Hematopoietic multipotent progenitor cell treated with erythropoietin and hydrocortisone succinate and interleukin-3 and kit ligand, for 4 days (in vitro differentiated cells): ENCODE data around the gene CSPG4.
A peak's percentile ranks its signal among the peaks of the same experiment; 100 is the strongest.
"Not testable (repeated sequence)": the region's sequence is repeated elsewhere in the genome, so short reads cannot be mapped to it uniquely, and the experiment has no call there.

Source experiments
- DNase-seq: peaks from one replicate; pipeline ENCODE4 v3.0.0-alpha.2; 2015

CSPG4 gene

DNA sequence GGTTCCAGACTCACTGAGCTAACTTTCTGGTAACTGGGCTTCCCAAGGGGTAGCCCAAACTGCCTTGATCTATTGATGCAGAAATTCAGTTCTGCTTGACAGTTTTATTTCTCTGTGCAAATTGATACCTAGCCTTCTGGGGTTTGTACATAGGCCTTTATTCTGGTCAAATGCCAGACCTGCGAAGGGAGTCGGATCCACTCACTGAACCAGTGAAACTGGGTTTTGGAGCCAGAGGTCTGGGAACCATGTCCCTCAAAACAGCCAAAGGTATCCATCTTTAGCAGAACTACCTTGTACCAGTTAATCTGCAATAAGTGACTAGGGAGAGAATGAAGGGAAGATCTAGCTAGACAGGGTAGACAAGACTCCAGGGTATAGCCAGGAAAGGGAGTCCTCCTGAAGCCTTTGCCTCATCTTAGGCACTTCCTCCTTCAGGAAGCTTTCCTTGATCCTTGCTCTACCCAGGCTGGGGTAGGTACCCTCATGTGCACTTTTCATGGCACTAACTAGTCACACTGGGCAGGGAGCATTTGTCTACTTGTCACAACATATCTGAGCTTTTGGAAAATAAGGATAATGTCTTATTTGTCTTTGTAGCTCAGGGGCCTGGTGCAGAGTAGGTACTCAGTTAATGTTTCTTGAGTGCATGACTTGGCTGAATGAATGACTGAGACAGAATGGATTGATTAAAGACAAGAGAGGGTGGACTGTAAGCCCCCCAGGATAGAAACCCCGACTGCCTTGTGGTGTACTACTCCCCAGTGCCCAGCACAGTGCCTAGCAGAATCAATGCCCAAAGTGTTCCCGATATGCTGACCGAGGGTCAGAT, 66.3 kb downstream of the CSPG4 start:
- no peak for DNase-seq

DNA sequence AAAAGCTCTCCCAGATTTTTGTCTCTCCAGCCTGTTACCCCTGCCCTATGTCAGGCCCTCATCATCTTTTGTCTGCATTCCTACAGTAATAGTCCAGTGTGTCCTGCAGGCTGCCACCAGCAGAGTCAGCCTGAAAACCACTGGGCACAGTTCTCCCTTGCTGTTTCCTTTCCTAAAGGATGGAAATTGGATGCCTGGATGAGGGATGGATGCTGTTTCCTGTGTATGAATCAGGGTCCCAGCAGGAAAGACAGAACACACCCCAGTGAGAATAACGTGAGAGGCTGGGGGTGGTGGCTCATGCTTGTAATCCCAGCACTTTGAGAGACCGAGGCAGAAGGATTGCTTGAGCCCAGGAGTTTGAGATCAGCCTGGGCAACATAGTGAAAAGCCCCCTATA, 68.3 kb downstream of the CSPG4 start:
- DNase-seq: no peak

DNA sequence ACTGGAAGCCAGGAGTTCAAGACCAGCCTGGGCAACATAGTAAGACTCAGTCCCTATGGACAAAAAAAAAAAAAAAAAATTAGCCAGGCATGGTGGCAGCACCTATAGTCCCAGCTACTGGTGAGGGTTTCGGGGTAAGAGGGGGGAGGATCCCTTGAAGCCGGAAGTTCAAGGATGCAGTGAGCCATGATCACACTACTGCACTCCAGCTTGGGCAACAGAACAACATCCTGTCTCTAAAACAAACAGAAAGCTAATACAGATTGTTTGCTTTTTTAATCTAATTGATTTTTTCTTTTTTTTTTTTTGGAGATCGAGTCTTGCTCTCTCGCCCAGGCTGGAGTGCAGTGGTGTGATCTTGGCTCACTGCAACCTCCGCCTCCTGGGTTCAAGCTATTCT, 71.0 kb downstream of the CSPG4 start:
- DNase-seq: no peak

DNA sequence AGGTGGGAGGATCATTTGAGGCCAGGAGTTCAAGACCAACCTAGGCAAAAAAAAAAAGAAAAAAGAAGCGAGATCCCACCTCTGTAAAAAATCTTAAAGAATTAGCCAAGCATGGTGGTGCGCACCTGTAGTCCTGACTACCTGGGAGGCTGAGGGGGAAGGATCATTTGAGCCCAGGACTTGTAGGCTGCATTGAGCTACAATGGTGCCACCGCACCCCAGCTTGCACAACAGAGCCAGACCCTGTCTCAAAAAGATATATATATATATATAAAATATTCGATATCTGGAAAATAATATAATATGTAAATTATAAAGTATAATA, 71.5 kb downstream of the CSPG4 start:
- no peak for DNase-seq

DNA sequence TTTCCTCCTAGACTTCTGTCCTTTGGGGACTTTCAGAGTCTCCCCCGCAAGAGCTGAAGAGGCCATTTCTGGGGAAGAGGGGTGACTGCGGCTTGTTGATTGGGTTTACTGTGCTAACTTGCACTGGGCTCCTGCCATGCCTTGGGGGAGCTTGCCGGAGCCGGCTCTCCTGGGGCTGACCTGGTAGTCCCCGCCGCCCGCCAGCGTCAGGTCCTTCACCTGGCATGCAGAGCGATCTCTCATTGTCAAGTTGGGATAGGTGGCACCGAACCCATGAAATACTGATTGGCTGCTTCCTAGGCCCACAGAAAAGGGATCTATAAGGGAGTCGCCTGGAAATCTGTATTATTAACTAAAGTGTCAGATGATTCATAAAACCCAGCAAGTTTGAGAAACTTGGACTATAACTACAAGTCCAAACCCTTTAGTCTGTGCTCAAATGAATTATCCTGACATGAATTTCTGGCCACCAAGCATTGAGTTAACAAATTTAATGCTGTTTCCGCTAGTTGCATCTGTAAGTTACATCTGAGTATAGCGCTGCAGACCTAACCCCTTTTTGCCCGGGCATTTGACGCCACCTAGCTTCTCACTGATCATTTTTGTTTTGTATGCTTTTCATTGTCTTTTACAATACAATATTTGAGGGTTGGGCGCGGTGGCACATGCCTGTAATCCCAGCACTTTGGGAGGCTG, 72.0 kb downstream of the CSPG4 start:
- peak; percentile 93 for DNase-seq

DNA sequence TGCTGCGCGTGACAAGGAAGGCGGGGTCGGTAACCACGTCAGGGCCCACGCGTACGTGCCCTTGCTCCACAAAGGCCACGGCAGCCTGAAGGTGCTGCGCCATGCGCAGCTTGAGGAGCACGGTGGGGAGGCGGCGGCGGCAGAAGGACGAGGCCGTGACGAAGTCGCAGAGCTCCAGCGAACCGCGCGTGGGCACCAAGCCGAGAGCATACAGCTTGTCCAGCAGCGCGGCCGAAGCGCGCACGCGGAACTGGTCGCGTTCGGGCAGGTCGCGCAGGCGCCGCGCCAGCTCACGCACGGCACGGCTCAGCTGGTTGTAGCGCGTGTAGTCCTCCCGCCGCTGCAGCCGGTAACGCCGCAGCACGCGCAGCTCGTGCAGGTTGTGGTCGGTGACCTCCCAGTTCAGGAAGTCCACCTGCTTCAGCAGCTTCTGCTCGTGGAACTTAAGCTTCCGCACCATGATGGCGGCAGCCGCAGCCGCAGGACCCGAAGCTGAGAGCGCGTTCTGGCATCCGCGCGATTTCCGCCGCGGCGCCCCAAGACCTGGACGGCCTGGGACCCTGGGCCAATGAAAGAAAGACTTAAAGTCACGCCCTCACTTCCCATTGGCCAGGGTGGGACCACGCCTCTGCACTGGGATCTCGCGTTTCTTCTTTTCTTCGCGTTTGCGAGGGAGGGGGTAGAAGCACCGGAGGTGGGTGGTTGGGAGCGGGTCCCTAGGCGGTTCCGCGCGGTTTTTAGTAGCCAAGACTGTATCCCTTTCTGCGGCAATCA, 72.8 kb downstream of the CSPG4 start, which contains the start of gene IMP3:
IMP3 (minus strand) TSS at position 516 of the 774 bp plus-strand sequence; CDS start at position 460, 56 bp downstream.
- peak; percentile 100 for DNase-seq

DNA sequence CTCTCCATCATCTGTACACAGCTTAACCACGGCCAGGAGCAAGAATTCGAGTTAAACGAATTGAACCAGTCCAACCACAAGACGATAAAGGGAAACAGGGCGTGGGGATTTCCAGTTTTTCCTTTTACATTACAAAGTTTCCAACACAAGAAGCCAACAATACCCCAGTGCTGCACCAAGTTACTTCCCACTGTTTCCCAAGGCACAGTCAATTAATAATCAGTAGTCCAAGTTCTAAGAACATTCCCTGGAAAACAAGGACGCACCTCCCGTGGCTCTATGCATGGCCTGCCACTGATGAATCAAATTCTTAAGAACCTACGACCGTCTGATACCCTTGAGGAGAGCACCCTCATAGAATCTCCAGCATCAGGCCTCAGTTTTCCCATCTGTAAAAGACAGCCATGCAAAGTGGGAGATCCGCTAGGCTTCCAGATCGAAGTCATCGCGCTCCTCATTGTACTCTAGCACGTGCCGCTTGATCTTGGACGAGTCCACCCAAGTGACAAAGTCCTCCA, 73.4 kb downstream of the CSPG4 start:
- peak; percentile 46 for DNase-seq

DNA sequence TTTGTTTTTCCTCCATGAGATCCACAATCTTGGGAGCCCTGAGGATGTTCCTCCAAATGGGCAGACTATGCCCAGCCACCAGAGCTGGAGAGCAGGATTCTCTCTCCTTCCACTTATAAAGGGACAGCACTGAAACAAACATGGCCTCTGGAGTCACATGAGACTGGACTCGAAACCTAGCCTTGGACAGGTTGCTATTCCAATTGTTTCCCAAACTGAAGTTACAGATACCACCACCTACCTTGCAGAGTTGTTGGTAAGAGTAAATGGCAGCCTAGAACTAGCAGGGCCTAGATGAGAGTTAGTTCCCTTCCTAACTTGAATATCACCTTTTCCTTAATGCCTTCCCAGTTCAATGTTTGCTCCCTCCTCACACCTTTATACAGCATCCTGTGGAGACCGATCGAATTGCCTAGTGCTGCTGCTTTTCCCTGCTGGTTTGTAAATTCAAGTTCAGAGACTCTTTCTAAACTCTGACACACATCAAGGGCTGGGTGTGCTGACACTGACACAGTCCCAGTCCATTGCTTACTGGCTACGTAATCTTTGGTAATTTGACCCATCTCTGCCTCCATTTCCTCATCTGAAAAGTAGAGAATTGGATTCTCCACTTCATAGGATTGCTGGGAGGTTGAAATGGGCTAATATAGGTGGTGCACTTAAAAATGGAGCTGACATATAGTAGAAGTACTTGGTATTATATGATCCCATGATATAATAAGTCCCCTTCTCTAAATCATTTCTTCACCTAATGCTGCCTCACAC, 75.2 kb downstream of the CSPG4 start:
- no peak for DNase-seq

DNA sequence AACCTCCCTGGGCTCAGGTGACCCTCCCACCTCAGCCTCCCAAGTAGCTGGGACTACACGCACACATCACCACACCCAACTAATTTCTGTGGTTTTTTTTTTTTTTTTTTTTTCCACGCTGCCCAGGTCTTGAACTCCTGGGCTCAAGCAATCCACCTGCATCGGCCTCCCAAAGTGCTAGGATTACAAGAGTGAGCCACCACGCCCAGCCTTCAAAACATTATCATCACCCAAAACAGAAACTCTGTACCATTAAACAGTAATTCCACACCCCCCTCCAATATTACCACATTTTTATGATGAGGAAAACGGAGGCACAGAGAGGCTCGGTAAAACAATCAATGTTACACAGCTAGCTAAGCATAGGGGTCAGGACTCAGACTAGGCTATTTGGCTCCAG, 76.6 kb downstream of the CSPG4 start:
- no peak for DNase-seq

DNA sequence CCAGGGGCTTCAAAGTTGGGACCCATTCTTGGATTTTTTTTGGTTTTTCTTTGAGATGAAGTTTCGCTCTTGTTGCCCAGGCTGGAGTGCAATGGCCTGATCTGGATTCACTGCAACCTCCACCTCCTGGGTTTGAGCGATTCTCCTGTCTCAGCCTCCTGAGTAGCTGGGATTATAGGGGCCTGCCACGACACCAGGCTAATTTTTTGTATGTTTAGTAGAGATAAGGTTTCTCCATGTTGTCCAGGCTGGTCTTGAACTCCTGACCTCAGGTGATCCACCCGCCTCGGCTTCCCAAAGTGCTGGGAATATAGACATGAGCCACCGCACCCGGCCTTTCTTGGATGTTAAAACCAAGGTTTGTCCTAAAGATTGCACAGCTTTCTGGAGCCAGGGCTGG, 78.7 kb downstream of the CSPG4 start:
- DNase-seq: not testable (repeated sequence)

DNA sequence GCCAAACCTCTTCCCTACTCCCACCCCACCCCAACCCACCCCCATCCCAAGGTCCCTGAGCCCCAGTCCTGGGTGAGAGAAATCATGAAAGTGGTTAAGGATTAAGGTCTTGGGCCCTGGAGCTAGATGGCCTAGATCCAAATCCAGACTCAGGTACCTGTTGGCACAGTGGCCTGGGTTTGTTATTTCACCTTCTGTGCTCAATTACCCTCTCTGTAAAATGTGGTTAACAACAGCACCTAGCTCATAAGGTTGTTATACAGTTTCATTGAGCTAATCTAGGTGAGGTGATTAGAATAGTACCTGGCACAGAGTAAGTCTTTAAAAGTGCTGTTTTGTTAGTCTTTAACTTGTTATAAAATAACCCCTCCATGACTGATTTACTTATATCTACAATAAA, 80.7 kb downstream of the CSPG4 start:
- no peak for DNase-seq

DNA sequence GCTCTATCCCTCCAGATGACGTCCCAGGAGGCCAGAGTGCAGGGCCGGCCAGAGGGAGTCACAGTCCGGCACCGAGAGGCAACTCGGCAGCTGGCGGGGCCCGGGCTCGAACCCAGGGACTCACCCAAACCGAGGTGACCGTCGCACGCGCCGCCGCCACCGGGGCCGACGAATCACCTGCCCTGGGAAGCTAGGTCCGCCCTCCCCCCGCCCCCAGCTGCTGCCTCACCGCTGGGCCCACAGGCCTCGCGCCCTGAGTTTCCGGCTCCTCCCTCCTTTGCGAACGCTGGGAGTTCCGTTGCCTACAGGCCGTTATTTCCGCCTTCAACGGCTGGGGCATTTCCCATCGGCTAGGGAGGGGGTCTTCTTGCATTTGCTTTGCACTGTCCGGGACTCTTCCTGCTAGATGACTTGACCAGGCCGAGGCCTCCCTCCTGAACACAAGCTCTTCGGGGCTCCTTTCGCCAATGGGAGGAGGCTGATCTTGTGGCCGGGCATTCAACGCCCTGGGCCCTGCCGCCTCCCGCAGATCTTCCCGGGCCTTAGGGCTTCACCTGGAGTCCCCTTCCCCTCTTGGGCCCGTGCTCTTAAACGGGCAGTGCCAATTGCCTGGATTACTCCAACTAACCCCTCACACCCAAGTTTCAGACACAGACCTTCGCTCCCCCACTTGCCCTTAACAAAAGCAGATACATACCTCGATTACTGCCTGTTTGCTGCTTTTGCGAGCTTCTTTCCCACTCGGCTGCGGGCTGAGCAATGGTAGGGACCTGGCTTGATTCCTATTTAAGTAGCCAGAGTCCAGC, 86.9 kb downstream of the CSPG4 start, which contains the start of gene SNUPN:
SNUPN (minus strand) TSS at position 184 of the 806 bp plus-strand sequence. CDS start 4,674 bp downstream, outside the sequence.
- peak; percentile 99 for DNase-seq
